HG02798 (cell line): ENCODE data around the gene C17orf50.
"Not testable (repeated sequence)": the region's sequence is repeated elsewhere in the genome, so short reads cannot be mapped to it uniquely, and the experiment has no call there.

ENCODE experiments used
- ATAC-seq: cut with Tn5 transposase; IDR thresholded peaks from one replicate; pipeline ENCODE4 v1.9.1; 2021; ENCODE audit warnings: mild to moderate bottlenecking; ENCODE audit not compliant: unreplicated experiment, poor library complexity

Gene C17orf50

DNA sequence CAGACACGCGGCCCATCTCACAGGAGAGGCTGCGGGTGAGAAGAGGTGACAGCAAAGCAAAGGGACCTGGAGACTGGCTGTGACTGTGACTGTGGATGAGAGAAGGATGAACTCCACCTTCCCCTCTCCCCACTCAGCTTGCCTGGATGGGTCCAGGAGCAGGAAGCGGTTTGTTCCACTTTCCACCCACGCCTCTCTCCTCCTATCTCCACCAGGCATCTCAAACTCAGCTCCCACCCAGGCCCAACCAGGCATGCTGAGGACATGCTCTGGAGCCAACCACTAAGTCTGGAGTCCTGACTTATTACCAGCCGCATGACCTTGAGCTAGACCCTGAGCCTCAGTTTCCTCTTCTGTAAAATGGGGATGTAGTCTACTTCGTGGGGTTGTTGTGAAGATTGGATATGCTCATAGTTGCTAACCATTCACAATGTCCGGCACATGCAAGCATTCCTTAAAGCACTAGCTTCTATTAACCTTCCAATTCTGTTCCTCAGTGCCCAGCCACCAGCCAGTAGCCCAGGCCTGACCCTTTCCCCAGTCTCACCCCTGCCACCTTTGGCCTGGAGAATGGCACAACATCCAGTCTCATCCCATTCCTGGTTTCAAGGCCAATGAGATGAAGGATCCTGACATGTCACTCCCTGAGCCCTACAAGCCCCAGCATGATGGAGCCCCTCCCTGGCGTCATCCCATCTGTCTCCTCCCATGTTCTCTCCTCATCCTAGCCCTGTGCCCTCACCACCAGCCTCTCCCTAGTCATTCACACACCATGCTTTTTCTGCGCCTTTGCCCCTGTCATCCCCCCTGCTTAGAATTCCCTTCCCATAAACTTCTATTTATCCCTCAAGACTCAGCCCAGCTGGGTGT, 9.9 kb upstream of the C17orf50 start:
- ATAC-seq, result no peak

DNA sequence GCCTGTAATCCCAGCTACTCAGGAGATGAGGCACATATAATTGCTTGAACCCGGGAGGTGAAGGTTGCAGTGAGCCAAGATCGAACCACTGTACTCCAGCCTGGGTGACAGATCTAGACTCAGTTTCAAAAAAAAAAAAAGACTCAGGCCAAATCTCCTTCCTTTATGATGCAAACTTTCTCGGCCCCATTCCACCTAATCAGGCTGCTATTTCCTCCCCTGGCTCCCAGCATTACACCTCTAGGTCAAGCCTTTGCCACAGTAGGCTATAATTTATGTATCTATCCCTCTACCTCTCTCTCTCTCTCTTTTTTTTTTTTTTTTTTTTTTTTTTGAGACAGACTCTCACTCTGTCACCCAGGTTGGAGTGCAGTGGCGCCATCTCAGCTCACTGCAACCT, 9.1 kb upstream of the C17orf50 start:
- not testable (repeated sequence) for ATAC-seq

DNA sequence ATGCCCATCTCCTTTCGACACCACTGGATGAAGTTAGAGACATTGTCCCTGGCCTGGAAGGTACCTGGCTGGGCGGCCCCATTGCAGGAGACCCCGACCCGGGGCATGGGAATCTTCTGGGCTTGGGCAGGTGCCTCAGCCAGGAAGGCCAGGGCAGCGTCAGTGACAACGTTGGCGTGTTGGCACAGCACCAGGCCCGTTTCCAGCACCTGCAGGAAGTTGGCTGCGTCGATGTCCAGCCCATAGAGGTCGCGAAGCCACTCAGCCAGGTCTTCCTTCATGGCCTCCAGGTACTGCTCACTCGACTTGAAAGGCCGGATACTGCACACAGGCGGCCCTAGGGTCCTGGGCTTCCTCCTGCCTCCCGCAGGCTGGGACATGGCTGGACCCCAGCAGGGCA, 8.2 kb upstream of the C17orf50 start:
- no peak for ATAC-seq

DNA sequence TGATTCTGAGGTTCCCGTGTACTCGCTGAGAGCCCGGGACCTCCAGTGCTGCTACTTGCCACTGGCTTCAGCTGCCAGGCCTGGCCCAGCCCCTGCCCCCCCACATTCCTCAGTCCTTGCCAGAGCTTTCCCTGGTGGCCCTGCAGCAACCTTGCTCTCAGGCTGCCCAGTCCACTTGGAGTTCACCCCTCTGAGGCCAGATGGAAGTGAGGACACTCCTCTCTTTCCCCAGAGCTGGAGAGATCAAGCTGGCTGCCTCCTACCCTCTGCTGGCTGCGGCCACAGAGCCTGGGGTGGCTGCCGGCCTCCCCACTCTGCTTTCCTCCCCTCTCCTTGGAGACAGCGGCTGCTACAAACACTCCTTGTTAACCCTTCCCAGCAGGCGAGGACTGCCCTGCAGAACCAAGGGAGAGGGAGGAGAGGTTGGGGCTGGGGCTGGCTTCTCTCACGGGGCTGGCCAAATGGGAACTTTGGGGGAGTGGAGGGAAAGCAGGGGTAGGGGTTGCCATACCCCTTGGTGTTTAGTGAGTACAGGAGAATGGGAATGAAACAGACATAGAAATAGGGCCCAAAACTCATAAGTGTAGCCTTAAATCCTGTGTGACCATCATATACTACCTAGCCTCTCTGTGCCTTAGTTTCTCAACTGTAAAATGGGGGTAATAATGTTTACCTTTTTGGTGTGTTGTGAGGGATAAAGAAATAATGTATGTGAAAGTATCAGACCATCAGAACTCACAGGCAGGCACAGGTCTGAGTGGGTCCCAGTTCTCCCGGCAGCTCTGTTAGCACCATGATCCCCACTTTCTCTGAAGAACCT, 7.5 kb upstream of the C17orf50 start, which contains the start of gene GAS2L2:
TSS of gene GAS2L2 (minus strand) at position 295 of the 820 bp plus-strand sequence. CDS start 389 bp downstream, outside the sequence.
- ATAC-seq, result no peak

DNA sequence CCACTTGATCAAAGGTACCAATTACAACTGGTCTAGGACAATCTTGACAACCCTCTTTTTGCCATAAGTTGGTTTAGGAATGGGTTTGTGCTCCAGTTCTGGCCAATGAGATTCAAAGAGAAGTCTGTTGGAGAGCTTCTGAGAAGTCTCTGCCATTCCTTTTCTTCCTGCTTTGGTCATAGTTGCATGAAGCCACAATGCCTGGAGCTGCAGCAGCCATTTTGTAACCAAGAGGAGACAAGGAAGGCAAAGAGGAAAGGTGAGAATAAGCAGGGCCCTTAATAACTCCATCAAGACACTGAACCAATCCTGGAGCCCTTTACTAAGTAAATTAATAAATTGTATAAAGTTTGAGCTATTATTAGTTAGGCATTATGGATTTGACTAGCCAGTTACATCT, 3.4 kb upstream of the C17orf50 start:
- no peak for ATAC-seq

DNA sequence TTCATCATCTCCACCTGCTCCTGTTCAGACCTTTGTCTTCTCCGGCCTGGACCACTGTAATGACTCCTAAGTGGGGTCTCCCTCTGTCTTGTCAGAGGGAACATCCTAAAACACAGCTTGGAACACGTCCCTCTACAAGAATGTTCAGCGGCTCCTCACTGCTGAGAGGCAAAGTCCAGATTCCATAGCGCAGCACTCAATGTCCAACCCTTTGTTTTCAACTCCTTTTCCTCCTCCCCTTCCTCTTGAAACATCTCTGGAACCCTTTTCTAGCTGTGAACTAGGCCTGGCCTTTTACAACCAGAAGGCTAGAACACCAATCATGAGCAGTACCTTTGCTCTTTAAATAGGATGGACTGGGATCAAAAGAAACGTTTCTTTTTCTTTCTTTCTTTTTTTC, 914 bp downstream of the C17orf50 start:
- ATAC-seq, result no peak

DNA sequence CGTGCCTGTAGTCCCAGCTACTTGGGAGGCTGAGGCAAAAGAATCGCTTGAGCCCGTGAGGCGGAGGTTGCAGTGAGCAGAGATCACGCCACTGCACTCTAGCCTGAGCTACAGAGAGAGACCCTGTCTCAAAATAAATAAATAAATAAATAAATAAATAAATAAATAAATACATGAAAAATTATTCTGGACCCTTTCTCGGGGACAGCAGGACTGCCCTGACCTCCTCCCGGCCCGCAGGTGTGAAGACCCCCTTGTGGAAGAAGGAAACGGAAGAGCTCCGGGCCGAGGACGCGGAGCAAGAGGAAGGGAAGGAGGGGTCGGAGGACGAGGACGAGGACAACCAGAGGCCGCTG, 3.1 kb downstream of the C17orf50 start:
- ATAC-seq, result no peak

DNA sequence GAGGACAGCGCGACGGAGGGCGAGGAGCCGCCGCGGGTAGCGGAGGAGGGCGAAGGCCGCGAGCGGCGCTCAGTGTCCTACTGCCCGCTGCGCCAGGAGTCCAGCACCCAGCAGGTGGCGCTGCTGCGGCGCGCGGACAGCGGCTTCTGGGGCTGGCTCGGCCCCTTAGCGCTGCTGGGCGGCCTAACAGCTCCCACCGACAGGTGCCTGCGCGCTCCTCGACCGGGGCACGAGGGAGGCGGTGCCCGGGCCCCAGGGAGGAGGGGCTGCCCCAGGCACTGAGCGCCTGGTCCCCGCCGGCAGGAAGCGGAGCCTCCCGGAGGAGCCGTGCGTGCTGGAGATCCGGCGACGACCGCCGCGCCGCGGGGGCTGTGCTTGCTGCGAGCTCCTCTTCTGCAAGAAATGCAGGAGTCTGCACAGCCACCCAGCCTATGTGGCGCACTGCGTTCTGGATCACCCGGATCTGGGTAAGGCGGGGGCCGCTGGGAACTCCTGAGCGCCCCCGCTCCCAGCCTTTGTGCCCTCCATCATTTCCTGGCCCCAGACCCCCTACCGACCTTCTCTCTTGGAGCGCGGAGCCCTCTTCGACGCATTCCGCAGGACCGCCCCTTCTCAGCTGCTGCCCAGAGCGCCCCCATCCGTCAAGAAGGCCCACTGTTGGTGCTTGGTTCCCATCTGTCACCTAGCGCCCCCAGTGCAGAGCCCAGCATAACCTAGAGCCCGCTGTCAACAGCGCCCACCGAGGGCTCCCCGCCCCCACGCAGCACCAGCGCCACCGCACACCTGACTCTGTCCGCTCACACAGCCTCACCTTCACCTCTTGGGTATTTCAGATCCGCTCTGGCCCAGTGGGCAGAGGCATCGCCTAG, 3.7 kb downstream of the C17orf50 start:
- peak; percentile 87 for ATAC-seq

DNA sequence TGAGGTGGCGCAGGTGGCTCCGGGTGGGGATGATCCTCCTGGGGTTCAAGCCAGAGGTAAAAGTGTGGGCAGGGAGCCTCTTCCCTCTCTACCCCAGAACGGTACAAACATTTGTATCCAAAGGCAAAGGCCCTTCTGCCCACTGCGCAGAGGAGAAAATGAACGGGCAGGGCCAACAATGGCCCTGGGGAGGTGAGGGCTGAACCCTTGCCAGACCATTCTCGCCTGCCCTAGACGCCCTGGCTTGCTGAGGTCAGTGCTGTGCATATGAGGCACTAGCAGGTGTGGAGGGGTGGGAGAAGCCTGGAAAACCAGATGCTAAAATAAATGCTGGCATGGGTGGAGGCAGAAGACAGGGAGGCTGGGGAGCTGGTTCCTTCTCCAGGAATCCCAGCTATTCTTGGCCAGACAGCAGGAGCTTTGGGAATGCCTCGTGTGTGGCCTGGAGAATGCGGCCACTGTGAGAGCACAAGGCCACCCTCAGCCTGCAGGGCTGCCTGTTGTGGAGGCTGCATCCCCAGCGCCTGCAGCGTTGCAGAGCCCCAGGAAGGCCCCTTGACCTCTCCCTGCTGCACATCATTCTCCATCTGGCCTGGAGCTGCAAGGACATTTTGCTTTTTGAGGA, 4.5 kb downstream of the C17orf50 start:
- no peak for ATAC-seq

DNA sequence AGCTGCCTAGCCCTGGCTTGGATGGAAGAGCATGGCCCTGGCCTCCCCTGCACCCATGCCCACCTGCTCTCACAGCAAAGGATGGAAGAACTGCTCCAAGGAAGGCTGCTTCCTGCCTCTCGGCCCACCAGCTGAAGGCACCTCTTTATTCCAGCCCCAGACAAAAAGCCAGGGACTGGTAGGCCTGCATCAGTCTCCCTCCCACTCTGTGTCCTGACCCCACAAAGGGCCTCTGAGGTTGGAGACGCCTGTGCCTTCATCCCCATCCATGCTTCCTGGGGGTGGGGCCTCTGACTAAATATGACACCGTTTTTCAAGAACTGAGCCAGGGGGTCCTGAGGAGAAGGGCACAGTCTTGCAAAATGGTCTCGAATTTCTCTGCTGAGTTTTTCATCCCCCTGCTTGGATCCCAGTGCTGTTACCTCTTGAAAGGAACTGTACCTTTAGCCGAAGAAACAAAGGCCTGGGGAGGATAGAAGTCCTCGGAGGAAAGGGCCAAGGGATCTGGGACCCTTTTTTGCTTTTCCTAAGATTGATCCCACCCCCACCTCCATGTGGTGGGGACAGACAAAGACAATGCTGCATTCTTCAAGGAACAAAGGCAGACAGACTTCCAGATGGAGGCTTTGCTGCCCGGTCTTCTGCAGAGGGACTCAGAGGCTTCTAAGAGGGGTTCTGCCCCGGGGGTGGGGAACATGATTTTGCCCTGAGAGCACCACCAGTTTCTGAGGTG, 5.2 kb downstream of the C17orf50 start:
- no peak for ATAC-seq

DNA sequence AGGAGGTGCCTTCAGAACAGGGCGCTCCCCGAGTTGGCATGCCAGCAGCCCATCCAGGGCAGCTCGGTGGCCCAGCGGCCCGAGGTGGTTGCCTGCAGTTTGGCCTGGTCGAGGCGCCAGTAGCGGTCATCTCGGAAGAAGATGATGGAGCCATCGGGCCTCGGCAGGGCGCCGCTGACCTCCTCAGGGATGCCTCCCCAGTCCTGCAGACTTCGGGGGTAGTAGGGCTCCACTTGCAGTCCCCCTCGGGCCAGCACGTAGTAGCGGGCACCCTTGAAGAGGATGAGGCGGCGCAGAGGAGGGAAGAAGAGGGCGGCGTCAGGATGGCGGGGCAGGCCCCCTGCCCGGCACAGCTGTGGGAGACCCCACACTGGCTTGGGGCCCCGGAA, 5.8 kb downstream of the C17orf50 start:
- ATAC-seq, result no peak

DNA sequence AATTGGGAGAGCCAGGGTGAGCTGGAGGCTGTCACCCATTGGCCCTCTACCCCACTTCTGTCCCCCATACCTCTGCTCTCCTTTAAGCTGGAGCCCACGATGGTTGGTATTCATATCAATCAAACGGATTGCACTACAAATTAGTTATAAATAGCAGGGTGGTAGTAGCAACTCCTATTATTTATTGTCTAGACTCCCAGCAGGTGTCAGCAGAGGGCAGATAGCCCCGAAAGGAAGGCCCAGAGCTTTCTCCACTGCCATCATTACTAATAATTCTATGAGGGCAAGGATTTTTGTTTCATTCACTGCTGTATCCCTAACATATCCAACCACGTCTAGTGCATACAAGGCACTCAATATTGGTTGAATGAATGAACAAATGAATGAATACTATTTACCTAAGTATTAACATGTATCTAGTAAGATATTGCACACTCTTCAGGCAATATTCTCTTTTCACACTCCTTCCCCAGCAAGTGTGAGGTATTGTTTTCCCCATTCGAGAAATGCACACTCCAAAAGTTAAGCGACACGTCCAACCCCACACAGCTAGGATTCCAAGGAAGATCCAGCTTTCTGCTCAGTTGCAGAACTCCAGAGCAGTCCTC, 6.3 kb downstream of the C17orf50 start:
- no peak for ATAC-seq

DNA sequence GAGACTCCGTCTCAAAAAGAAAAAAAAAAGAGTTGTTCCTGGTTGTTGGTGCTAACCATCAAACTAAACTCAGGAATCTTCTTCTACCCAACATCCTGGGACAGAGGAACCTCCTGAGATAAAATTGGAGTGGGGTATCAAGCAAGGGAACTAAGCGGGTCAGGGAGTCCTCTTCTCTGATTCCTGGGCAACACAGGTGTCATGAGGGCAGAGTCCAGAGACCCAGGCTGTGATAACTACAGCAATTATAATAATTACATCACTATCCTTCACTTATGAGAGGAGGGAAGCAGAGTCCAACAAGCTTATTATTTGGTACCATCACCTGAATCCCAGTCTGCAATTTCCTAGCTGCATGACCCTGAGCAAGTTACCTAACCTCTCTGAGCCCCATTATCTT, 8.1 kb downstream of the C17orf50 start:
- no peak for ATAC-seq

DNA sequence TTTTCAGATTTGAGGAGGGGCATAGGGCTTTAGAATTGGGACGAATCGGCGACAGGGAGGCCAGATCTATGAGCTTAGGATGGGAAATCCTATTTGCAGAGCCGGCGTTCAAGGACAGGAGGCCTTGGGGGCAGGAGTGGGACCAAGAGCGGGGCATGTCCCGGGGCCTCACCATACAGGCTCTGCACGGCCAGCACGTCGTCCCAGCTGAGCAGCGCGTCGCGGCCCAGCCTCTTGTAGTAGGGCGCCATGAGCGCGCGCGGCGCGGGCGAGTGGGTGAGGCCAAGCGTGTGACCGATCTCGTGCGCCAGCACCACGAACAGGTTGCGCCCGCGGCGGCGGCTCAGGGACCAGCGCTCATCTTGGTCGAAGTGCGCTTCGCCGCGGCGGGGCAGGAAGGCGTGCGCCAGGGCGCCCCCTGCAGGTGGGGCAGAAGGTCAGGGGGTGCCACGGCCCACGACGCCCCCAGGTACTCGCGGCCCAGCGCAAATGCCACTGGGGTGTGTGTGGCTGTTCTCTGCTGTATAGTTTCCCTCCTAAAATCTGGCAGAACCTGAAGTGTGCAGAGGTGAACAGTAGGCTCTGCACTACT, 9.3 kb downstream of the C17orf50 start:
- no peak for ATAC-seq

DNA sequence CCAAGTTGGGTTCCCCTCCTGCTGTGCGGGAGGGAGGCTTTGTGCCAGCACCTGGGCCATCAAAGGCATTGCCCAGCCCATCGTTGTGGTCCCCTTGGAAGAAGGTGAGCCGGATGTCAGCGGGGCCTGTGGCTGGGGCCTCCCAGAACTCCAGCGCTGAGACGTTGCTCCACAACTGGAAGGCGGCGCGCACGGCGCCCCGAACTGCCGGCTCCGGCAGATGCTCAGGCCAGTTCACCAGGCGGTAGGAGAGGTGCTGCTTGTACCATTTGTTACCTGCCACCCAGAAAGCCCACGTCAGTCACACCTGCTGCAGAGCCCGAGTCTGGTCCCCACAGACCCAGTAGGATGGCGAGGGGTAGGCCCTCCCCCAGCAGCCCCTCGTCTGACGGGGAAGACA, 12.4 kb downstream of the C17orf50 start:
- no peak for ATAC-seq

DNA sequence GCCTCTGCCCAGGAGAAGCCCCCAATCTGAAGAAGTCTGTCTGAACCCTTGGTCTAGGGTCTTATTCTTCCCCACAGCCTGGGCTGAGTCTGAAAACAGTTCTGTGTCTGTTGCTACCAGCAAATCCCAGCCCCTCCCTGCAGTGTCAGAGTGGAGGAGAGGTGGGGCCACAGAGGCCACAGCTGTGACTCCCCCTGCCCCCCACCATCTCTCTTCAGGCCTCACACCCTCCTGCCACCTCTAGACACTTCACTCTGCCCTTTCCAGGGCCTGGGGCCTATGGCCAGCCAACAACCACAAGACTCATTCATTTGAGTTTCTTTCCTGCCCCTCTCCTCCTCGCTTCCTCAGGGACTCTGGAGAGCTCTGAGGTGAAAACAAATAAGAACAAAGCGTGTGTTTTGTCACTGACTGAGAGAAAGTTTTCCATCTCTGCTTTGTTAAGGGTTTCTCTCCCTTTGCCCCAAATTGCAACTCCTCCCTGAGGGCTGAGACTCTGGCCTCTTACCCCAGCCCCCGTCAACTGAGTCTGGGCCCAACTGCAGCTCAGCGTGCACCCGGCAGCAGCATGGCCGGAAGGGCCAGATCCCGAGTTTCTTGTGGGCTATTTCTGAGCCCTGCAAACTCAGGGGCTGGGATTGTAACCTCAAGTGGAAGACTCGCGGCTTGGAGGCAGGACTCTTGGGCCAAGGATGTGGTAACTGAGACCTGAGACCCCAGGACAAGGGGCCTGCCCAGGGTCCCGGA, 13.2 kb downstream of the C17orf50 start:
- ATAC-seq, result no peak

DNA sequence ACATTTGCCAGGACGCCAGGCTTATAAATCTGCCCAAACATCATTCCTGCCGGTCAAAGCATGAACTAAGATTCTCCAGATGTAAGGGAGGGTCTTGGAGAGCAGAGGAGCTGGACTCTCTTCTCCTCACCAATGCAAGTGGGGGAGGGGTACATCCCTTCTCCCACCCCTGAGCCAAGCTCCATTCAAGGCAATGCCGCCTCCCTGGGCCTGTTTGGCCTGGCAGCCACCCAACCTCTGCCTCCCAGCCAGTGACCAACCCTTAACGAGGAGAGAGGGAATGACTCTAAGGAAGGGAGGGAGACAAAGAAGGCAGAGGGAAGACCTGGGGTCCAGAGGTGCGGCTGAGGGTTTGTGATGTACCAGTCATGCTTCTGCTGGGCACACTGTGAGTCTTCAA, 13.8 kb downstream of the C17orf50 start:
- ATAC-seq, result no peak

DNA sequence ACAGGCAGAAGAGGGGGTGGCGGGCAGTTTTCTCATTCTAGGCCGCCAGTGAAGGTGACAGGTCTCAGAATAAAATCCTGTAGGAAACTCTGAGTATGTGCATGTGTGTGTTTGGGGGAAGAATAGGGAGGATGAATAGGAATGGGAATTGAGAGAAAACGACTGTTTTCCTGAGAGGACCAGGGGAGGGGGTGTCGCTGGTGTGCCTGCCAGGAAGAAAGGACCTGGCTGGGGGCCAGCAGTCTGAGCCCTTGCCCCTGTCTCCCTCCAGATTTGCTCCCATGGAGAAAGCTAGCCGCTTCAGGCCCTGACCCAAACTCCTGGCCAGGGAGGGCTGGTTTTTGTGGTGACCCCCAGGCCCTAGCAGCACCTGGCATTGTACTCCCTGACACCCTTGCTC, 14.4 kb downstream of the C17orf50 start:
- no peak for ATAC-seq
